HepG2 (cell line): ENCODE measurements around the gene ARHGAP19.

ENCODE experiments used
- HOXA7 ChIP-seq: sonication (generic); formaldehyde crosslinking; IDR thresholded peaks from 2 replicates; pipeline ENCODE4 v1.8.1; 2022; ENCODE audit warnings: mild to moderate bottlenecking, missing genetic modification reagents, moderate library complexity
- KLF15 ChIP-seq: sonication (generic); formaldehyde crosslinking; IDR thresholded peaks from 2 replicates; pipeline ENCODE4 v1.8.1; 2023; ENCODE audit warnings: borderline replicate concordance, mild to moderate bottlenecking, inconsistent platforms, missing genetic modification reagents, mixed read lengths
- POLR2A ChIP-seq, 2 experiments: IDR thresholded peaks; 2 replicates each; pipeline ENCODE4 v1.6.1; 2011; ENCODE audit warnings: low read depth in 2 of 2, low read length in 2 of 2, mild to moderate bottlenecking in 1 of 2, moderate library complexity in 1 of 2; ENCODE audit not compliant: insufficient read depth in 1 of 2
- RFX5 ChIP-seq: IDR thresholded peaks from 2 replicates; pipeline ENCODE4 v1.6.1; 2011; ENCODE audit warnings: low read depth, low read length, improper control_type of control experiment
- RORA ChIP-seq: sonication (generic); formaldehyde crosslinking; IDR thresholded peaks from 2 replicates; pipeline ENCODE4 v1.5.0; 2020; ENCODE audit warnings: mild to moderate bottlenecking, missing genetic modification reagents, moderate library complexity
- SP4 ChIP-seq: sonication (generic); formaldehyde crosslinking; IDR thresholded peaks from 2 replicates; pipeline ENCODE4 v1.8.1; 2023; ENCODE audit warnings: mild to moderate bottlenecking, missing genetic modification reagents
- TRIM24 ChIP-seq: sonication (generic); formaldehyde crosslinking; IDR thresholded peaks from 2 replicates; pipeline ENCODE4 v1.8.0; 2022; ENCODE audit warnings: mild to moderate bottlenecking, missing genetic modification reagents
- ZNF451 ChIP-seq: sonication (generic); formaldehyde crosslinking; IDR thresholded peaks from 2 replicates; pipeline ENCODE4 v1.5.0; 2020; ENCODE audit warnings: mild to moderate bottlenecking, missing genetic modification reagents
- ZZZ3 ChIP-seq: sonication (generic); formaldehyde crosslinking; IDR thresholded peaks from 2 replicates; pipeline ENCODE4 v1.4.0; 2020; ENCODE audit warnings: missing genetic modification reagents, mild to moderate bottlenecking, borderline replicate concordance
- TF ChIP-seq, protein P1 (sequence below): sonication (generic); formaldehyde crosslinking; IDR thresholded peaks from 2 replicates; pipeline ENCODE4 v1.8.1; 2023; ENCODE audit warnings: mild to moderate bottlenecking, missing genetic modification reagents, borderline replicate concordance
- TF ChIP-seq, protein P2 (sequence below): sonication (generic); formaldehyde crosslinking; IDR thresholded peaks from 2 replicates; pipeline ENCODE4 v1.5.0; 2020; ENCODE audit warnings: mild to moderate bottlenecking, missing genetic modification reagents, moderate library complexity
- TF ChIP-seq, protein P3 (sequence below): sonication (generic); formaldehyde crosslinking; IDR thresholded peaks from 2 replicates; pipeline ENCODE4 v1.4.0; 2020; ENCODE audit warnings: missing genetic modification reagents

DNA sequence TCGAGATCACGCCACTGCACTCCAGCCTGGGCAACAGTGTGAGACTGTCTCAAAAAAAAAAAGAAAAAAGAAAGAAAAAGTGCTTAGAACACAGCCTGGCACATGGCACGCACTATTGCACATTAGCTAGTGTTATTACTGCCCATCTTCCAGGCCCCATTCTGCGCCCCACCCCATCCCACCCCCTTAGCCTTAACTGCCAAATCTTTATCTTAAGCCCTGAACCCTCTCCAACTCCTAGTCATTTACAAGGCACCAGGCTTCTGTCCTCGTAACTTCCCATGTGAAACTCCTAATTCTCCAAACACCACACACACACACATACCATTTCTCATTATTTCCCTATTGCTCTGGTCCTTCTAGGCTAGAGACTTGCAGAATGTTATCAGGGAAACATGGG, 37.3 kb upstream of the ARHGAP19 start:
- no peak for TF ChIP-seq HOXA7 (CRISPR knock-in tag)
- no peak for TF ChIP-seq TRIM24 (CRISPR knock-in tag)
- TF ChIP-seq ZZZ3 (CRISPR knock-in tag), result no peak
- TF ChIP-seq, protein P1, sequence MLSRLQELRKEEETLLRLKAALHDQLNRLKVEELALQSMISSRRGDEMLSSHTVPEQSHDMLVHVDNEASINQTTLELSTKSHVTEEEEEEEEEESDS (CRISPR knock-in tag), result no peak
- no peak for TF ChIP-seq KLF15 (CRISPR knock-in tag)
- no peak for TF ChIP-seq RORA (CRISPR knock-in tag)
- TF ChIP-seq SP4, result no peak
- TF ChIP-seq, protein P2, sequence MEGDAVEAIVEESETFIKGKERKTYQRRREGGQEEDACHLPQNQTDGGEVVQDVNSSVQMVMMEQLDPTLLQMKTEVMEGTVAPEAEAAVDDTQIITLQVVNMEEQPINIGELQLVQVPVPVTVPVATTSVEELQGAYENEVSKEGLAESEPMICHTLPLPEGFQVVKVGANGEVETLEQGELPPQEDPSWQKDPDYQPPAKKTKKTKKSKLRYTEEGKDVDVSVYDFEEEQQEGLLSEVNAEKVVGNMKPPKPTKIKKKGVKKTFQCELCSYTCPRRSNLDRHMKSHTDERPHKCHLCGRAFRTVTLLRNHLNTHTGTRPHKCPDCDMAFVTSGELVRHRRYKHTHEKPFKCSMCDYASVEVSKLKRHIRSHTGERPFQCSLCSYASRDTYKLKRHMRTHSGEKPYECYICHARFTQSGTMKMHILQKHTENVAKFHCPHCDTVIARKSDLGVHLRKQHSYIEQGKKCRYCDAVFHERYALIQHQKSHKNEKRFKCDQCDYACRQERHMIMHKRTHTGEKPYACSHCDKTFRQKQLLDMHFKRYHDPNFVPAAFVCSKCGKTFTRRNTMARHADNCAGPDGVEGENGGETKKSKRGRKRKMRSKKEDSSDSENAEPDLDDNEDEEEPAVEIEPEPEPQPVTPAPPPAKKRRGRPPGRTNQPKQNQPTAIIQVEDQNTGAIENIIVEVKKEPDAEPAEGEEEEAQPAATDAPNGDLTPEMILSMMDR (CRISPR knock-in tag), result no peak
- TF ChIP-seq, protein P3, sequence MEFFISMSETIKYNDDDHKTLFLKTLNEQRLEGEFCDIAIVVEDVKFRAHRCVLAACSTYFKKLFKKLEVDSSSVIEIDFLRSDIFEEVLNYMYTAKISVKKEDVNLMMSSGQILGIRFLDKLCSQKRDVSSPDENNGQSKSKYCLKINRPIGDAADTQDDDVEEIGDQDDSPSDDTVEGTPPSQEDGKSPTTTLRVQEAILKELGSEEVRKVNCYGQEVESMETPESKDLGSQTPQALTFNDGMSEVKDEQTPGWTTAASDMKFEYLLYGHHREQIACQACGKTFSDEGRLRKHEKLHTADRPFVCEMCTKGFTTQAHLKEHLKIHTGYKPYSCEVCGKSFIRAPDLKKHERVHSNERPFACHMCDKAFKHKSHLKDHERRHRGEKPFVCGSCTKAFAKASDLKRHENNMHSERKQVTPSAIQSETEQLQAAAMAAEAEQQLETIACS (CRISPR knock-in tag), result no peak
- TF ChIP-seq POLR2A (IDR thresholded peaks at IDR 0.05; ENCODE audit: insufficient read depth in 1 of 2, low read depth in 2 of 2, low read length in 2 of 2), result no peak
- no peak for TF ChIP-seq RFX5
- TF ChIP-seq ZNF451 (CRISPR knock-in tag), result no peak
